HG02840 (cell line): ENCODE measurements around the gene TET3.
"Not testable (repeated sequence)": the region's sequence is repeated elsewhere in the genome, so short reads cannot be mapped to it uniquely, and the experiment has no call there.

Source experiments
- ATAC-seq: cut with Tn5 transposase; IDR thresholded peaks from one replicate; pipeline ENCODE4 v1.9.1; 2021; ENCODE audit warnings: mild to moderate bottlenecking, moderate library complexity, moderate number of reproducible peaks; ENCODE audit not compliant: unreplicated experiment, low FRiP score

TET3 gene

DNA sequence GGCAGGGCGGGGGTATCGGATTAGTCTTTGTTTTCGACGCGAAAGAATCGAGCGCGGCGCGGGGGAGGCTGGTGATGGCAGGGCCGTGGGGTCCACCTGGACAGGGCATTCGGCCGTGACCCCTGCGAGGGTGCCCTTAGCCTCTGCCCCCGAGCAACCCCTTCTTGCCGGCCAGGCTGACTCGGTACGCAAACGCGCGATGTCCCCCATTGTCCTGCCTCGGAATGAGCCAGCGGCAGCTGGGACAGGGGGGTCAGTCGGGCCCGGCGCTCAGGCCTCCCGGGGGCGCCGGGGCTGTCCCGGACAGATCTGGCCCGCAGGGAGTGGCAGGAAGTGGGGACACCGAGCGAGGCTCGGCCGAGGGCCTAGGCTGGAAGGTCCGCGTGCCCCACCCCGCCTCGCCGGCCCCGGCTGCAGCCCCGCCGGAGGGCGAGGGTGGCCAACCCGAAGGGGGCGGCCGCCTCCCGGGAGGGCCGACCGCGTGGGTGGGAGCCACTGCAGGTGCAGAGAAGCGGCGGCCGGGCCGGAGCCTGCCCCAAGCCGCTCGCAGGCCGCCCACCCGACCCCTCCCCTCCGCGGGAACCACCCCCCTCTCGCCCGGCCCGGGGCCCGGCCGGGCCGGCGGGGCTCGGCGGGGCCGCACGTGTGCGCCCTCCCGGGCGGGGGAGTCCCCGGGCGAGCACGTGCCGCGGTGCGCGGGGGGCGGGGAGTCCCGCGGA is at the start of gene TET3:
TSS of gene TET3 (plus strand) at position 708 of the 719 bp plus-strand sequence. CDS start 1,494 bp downstream, outside the sequence.
- ATAC-seq, result peak; percentile 37

DNA sequence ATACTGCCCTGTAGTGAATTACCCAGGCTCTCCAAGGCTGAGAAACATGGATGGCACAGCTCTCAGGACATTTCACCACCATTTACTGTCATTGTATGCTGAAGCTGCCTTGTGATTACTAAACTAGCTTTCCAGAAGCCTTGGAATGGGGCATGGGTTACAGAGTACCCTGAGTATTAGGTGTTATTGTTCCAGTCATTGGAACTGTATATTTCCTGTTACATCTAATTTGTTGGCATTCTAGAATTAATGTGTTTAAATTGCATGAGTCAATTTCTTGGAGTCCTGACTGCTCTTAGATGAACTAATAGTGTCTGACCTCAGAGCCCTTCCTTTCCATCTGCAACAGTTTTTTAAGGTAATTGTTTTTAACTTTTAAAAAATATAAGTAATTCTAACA is 49.1 kb upstream of the TET3 start:
- ATAC-seq, result no peak

- ATAC-seq, result no peak
Observed at GRCh38 chr2:73937103-73937885, 47.4 kb upstream of the TET3 start.

DNA sequence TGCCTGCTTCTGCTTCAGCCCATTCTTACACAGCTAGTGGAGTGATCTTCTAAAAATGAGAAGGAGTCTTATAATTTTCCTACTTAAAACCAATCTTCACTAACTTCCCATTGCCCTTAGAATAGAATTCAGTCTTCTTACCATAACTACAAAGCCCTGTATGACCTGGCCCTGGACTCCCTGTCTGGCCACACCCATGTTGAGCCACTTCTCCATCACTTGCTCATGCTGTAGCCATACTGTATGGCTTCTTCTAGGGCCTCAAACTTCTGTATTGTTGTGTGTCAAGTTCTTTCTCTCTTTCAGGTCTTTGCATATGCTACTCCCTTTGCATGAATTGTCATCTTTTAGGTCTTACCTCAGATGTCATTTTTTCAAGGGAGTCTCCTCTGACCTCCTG is 46.8 kb upstream of the TET3 start:
- ATAC-seq, result no peak

DNA sequence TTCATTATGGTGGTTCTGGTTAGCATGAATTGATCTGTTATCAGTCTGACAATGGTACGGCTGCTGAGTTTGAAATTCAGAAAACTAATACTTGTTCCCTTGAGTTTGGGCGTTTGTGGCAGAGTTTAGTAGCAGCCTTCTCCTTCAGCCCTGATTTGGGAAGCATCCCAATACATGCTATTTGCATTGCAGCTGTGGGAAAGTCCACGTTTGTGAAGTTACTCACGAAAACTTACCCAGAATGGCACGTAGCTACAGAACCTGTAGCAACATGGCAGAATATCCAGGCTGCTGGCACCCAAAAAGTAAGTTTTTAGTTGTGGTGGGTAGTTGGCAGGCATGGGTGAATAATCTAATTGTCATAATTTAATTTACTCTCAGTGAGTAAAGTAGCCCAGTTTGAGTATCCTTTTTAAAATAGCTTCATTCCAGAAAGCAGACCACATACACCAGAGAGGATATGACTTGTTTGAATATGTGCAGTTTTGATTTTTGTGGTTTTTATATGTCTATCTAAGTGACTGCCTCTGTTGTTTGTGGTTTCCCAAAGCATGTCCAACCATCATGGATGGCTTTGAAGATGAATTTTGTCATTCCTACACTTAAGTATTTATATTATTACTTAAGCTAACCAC is 45.9 kb upstream of the TET3 start:
- ATAC-seq, result no peak

- no peak for ATAC-seq
Observed at GRCh38 chr2:73939419-73939818, 45.3 kb upstream of the TET3 start.

GRCh38 chr2:73940066-73940465 is 44.6 kb upstream of the TET3 start:
- ATAC-seq, result not testable (repeated sequence)

DNA sequence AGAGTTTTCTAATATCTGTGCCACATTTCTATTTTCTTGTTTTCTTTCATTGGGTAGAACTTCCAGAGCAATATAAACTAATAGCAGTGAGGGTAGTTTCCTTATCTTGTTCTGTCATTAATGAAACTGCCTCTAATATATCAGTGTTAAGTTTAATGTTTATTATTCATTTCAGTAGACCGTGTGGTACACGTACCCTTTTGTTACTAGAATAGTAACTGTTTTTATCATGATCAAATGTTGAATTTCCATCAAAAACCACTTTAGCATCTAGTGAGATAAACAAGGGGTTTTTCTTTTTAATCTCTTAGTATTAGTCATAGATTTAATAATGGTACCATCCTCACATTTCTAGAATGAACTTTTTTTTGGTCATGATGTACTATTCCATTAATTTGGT is 42.0 kb upstream of the TET3 start:
- ATAC-seq, result no peak

GRCh38 chr2:73944714-73945113 is 40.0 kb upstream of the TET3 start:
- ATAC-seq, result no peak

DNA sequence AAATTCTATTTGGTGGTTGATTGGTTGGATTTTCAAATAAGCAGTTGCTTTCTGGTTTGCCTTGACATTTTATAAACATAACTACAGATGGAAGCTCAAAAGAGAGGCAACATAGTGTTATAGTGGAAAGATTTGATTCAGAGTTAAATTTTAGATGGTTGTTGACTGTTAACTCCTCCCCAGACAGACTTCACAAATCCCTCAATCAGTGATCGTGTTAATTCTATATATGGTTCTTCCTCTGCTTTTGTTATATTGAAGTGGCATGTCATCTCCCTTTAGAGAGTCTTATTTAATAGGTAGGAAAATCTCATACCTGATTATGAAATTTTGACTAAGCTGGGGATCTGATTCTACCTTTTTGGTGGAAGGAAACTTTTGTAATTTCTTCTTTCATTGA is 38.5 kb upstream of the TET3 start:
- no peak for ATAC-seq

GRCh38 chr2:73946666-73947065 is 38.0 kb upstream of the TET3 start:
- no peak for ATAC-seq

DNA sequence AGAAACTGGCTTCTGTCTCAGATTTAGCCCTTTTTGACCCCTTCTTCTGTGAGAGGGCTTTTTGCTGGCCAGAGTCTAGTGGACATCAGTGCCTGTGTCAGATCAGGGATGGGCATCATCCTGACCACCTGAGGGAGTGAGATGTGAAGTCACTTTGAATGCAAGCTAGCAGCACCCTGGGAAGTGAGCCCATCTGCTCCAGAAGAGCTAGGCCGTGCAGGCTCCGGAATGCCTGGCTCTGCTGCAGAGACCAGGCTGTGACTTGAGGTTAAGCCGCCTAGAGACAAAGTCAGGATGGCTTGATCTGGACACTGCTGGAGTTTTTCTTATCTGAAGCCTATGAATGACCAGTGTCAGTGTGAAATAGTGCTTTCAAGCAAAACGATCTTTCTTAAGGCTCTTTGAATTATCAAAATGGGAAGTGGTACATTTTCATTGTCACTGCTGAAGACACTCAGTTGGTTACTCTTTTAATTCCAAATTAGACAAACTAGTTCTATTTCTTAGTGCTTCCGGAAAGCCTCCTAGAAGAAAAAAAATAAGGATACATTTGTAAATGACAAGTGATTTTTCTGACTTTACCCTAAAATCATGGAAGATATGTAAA is 37.2 kb upstream of the TET3 start:
- ATAC-seq, result no peak

DNA sequence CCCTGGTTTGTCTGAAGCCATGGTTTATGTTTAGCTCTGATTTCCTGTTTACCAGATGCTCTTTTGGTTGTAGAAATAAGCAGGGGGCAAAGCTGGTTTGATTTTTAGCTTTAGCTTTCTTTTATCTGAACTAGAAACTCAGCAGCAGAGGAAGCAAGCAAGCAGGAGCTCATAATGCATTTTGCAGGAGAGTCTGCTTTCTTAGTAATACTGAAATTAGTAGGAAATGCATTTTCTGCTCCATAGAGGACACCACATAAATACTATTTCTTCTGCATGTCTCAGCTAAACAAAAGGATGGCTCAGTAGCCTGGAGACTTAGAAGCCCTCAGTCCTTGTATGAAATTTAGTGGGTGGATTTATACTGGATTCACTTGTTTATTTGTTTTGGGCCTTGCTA is 34.9 kb upstream of the TET3 start:
- ATAC-seq, result no peak

DNA sequence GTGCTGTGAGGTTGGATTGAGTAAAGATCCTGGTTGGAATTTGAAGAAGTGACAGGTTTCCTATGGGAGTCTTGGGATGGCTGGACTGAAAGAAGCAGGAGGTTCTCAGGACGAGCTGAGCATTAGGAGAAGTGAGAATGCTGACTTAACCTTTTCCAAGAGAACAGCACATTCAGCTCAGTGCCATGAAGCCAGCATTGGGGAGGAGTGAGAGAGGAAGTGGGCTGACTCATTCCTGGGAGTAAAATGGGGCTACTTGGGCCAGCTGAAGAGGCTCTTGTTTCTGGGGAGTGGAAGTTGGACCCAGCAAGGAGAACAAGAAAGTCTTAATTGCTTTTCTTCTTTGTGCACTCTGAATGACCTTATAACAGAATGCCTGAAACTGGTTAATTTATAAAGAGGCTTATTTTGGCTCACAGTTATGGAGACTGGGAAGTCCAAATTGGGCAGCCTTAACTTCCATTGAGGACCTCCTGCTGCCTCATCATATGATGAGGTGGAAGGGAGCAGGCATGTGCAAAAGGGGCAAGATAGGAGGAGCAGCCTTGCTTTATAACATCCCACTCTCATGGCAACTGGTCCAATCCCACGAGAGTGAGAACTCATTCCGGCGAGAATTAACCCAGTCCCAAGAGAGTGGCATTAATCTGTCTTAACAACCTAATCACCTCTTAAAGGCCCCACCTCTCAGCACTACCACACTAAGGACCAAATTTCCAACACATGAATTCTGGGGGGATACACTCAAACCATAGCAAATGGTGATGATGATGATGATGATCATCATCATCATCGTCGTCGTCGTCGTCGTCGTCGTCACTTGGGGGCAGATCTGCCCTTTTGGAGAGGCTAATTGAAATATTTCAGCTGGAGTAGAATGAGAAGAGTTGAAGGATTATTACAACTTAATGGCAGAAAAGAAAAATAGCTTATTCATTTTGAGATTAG is 31.9 kb upstream of the TET3 start:
- ATAC-seq, result no peak

GRCh38 chr2:73956218-73956865 is 28.4 kb upstream of the TET3 start:
- no peak for ATAC-seq

DNA sequence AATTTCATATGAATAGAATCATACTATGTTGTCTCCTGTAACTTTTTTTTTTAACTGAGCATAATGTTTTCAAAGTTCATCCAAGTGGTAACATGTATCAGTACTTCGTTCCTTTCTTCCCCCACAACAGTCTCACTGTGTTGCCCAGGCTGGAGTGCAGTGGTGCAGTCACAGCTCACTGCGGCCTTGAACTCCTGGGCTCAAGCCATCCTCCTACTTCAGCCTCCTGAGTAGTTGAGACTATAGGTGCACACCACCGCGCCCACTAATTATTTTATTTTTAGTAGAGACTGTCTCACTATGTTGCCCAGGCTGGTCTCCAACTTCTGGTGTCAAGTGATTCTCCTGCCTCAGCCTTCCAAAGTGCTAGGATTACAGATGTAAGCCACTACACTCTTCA is 23.4 kb upstream of the TET3 start:
- ATAC-seq, result no peak

DNA sequence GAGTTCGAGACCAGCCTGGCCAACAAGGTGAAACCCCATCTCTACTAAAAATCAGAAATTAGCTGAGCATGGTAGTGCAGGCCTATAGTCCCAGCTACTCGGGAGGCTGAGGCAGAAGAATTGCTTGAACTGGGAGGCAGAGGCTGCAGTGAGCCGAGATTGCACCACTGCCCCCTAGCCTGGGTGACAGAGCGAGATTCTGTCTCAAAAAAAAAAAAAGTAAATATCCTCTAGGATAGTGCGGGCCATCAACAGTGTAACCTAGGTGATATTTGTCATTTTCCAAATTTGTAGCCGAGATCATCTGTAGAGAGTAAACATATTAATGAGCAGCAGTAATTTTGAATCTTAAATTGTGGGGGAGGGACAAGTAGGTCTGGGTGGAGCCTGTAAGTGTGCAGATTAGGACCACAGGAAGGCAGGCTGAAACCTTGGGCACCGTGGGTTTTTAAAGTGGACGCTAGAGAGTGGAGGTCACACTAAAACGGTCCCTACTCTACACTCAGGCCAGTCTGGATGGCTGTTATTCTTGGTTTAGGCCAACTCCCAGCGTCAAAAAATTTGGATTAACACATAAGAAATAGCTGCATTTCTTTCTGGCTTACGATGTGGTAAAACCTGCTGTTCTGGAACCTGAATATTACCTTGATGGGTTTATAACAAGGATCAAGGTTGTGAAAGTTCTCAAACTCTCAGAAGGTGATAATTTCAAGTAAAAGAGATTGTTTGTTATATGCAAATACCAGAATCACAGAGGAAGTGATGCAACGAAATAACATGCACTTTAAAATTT is 22.7 kb upstream of the TET3 start:
- ATAC-seq, result no peak

- ATAC-seq, result no peak
Observed at GRCh38 chr2:73962798-73963197, 21.9 kb upstream of the TET3 start.
